SK-N-SH (cell line): ENCODE measurements around the gene RTF2. TPM values are rescaled to one million over a fixed set of nuclear protein-coding genes. Genes with fewer than 3 reads are reported as not detected.

Source experiments
- CTCF ChIA-PET: fragments of 300-600, 350-600 bp; formaldehyde crosslinking; extraction: SDS; loops from one replicate; lab custom pipeline; 2021; lab: Yijun Ruan, JAX
- POLR2A ChIA-PET: fragments of 350-600 bp; sonication (Branson Sonifier 250); formaldehyde crosslinking; extraction: SDS; loops from one replicate; lab custom pipeline; 2020; ENCODE audit warnings: antibody characterized with exemption, inconsistent platforms; lab: Yijun Ruan, JAX
- DNase-seq: peaks from one replicate; pipeline ENCODE4 v3.0.0; 2012
- H2AFZ ChIP-seq: fragments of 200-600 bp; sonication (generic); 2 replicates; pipeline ENCODE4 v1.8.1; 2016; ENCODE audit warnings: antibody characterized with exemption, mild to moderate bottlenecking, low read depth
- H3F3A ChIP-seq: fragments of 200-600 bp; sonication (generic); replicated peaks from 2 replicates; pipeline ENCODE3; 2016; ENCODE audit warnings: antibody characterized with exemption, mild to moderate bottlenecking; ENCODE audit not compliant: insufficient read depth
- H3K27ac ChIP-seq, 2 experiments: fragments of 200-500 bp in 1 of 2; fragments of 200-600 bp in 1 of 2; sonication (Bioruptor generic) in 1 of 2; sonication (generic), shearing (Covaris generic) in 1 of 2; 2 replicates each; pipeline versions ENCODE4 v1.5.1 to v1.6.1; 2014 to 2016; ENCODE audit warnings: low read depth in 2 of 2, inconsistent platforms in 1 of 2, low read length in 1 of 2, mild to moderate bottlenecking in 1 of 2, mixed read lengths in 1 of 2
- H3K27me3 ChIP-seq: fragments of 200-600 bp; sonication (generic), shearing (Covaris generic); 2 replicates; pipeline ENCODE4 v1.6.1; 2016; ENCODE audit warnings: mixed run types; ENCODE audit not compliant: insufficient read depth
- H3K36me3 ChIP-seq, 2 experiments: fragments of 200-500 bp in 1 of 2; fragments of 200-600 bp in 1 of 2; sonication (Bioruptor generic) in 1 of 2; sonication (generic) in 1 of 2; replicated peaks in 1 of 2; 2 replicates each; pipeline versions ENCODE3 to v1.5.1; 2014 to 2016; ENCODE audit warnings: low read length in 1 of 2, mild to moderate bottlenecking in 1 of 2; ENCODE audit not compliant: insufficient read depth in 2 of 2, control insufficient read depth in 1 of 2
- H3K4me1 ChIP-seq, 2 experiments: fragments of 200-500 bp in 1 of 2; fragments of 200-600 bp in 1 of 2; sonication (Bioruptor generic) in 1 of 2; sonication (generic), shearing (Covaris generic) in 1 of 2; 2 replicates each; pipeline versions ENCODE4 v1.5.1 to v1.6.1; 2014 to 2016; ENCODE audit warnings: low read depth in 1 of 2, low read length in 1 of 2, mixed run types in 1 of 2; ENCODE audit not compliant: insufficient read depth in 2 of 2, control insufficient read depth in 1 of 2
- H3K4me2 ChIP-seq: fragments of 200-600 bp; sonication (generic), shearing (Covaris generic); 2 replicates; pipeline ENCODE4 v1.6.1; 2017; ENCODE audit warnings: mixed run types
- H3K4me3 ChIP-seq, 2 experiments: fragments of 200-500 bp in 1 of 2; fragments of 200-600 bp in 1 of 2; sonication (Bioruptor generic) in 1 of 2; sonication (generic), shearing (Covaris generic) in 1 of 2; 2 replicates each; pipeline versions ENCODE4 v1.5.1 to v1.8.1; 2014 to 2016; ENCODE audit warnings: low read depth in 2 of 2, inconsistent platforms in 1 of 2, low read length in 1 of 2, mild to moderate bottlenecking in 1 of 2, mixed read lengths in 1 of 2, moderate library complexity in 1 of 2
- H3K79me2 ChIP-seq: fragments of 200-600 bp; sonication (generic); 2 replicates; pipeline ENCODE4 v1.8.1; 2017; ENCODE audit warnings: mild to moderate bottlenecking; ENCODE audit not compliant: insufficient read depth
- H3K9ac ChIP-seq: fragments of 200-600 bp; sonication (generic); 2 replicates; pipeline ENCODE4 v1.6.1; 2017; ENCODE audit warnings: mixed run types
- H3K9me2 ChIP-seq: fragments of 200-600 bp; sonication (generic); 2 replicates; pipeline ENCODE4 v1.6.1; 2017; ENCODE audit warnings: mixed run types
- H3K9me3 ChIP-seq: fragments of 200-600 bp; sonication (generic); 2 replicates; pipeline ENCODE4 v1.6.1; 2017; ENCODE audit warnings: mixed run types, mild to moderate bottlenecking, moderate library complexity
- H4K20me1 ChIP-seq: fragments of 200-600 bp; sonication (generic); 2 replicates; pipeline ENCODE4 v1.6.1; 2017; ENCODE audit warnings: mild to moderate bottlenecking, mixed run types; ENCODE audit not compliant: insufficient read depth
- ELF1 ChIP-seq: IDR thresholded peaks from 2 replicates; pipeline ENCODE4 v1.4.0; 2012
- EZH2phosphoT487 ChIP-seq: fragments of 200-600 bp; sonication (generic); IDR thresholded peaks from 2 replicates; pipeline ENCODE4 v1.6.1; 2017; ENCODE audit warnings: low read depth, mixed run types, mild to moderate bottlenecking, antibody characterized with exemption, moderate library complexity, borderline replicate concordance
- FOSL2 ChIP-seq: IDR thresholded peaks from 2 replicates; pipeline ENCODE4 v1.4.0; 2012; ENCODE audit warnings: low read depth, mild to moderate bottlenecking, moderate library complexity, borderline replicate concordance
- FOXJ3 ChIP-seq: sonication (generic); formaldehyde crosslinking; IDR thresholded peaks from 2 replicates; pipeline ENCODE4 v1.5.1; 2020; ENCODE audit warnings: mild to moderate bottlenecking, missing genetic modification reagents
- GABPA ChIP-seq: IDR thresholded peaks from 2 replicates; pipeline ENCODE4 v1.4.0; 2012; ENCODE audit warnings: low read depth, mild to moderate bottlenecking
- MEF2A ChIP-seq: IDR thresholded peaks from 2 replicates; pipeline ENCODE4 v1.4.0; 2012; ENCODE audit warnings: low read depth, borderline replicate concordance
- NFIC ChIP-seq: IDR thresholded peaks from 2 replicates; pipeline ENCODE4 v1.4.0; 2012; ENCODE audit warnings: borderline replicate concordance
- RXRA ChIP-seq: IDR thresholded peaks from 2 replicates; pipeline ENCODE4 v1.4.0; 2012; ENCODE audit warnings: low read depth, mild to moderate bottlenecking, borderline replicate concordance
- SIN3A ChIP-seq: IDR thresholded peaks from 2 replicates; pipeline ENCODE4 v1.6.1; 2012; ENCODE audit warnings: low read depth, mild to moderate bottlenecking, low read length, moderate library complexity, borderline replicate concordance
- SMC3 ChIP-seq: IDR thresholded peaks from 2 replicates; pipeline ENCODE4 v1.6.1; 2012; ENCODE audit warnings: low read depth, low read length, improper control_type of control experiment
- TAF1 ChIP-seq: IDR thresholded peaks from 2 replicates; pipeline ENCODE4 v1.6.1; 2012; ENCODE audit warnings: low read depth, mild to moderate bottlenecking, low read length, moderate library complexity, borderline replicate concordance
- TCF12 ChIP-seq: IDR thresholded peaks from 2 replicates; pipeline ENCODE4 v1.4.0; 2012
- TEAD4 ChIP-seq: IDR thresholded peaks from 2 replicates; pipeline ENCODE4 v1.4.0; 2012; ENCODE audit warnings: mild to moderate bottlenecking, borderline replicate concordance; ENCODE audit not compliant: insufficient read depth
- WGBS: methylation state at CpG from one replicate; pipeline ENCODE4 v1.1.6; 2017; ENCODE audit warnings: low lambda C conversion rate; 5-methylcytosine and 5-hydroxymethylcytosine counted together
- polyA plus RNA-seq, 3 experiments: library from polyadenylated mRNA; depleted of rRNA; stranded (reverse); fragments of >200 nt; gene quantifications; 2 replicates each; pipeline ENCODE4 v1.2.3, GENCODE V29; 2012
- TF ChIP-seq, protein P1 (sequence below): IDR thresholded peaks from 2 replicates; pipeline ENCODE4; 2012
- TF ChIP-seq, protein P2 (sequence below): IDR thresholded peaks from 2 replicates; pipeline ENCODE4 v1.4.0; 2012; ENCODE audit warnings: low read depth, borderline replicate concordance
- TF ChIP-seq, protein P3 (sequence below): fragments of 200-600 bp; sonication (generic); IDR thresholded peaks from 2 replicates; pipeline ENCODE4 v1.6.1; 2017; ENCODE audit warnings: antibody characterized with exemption, mild to moderate bottlenecking, moderate library complexity
- TF ChIP-seq, protein P4 (sequence below): fragments of 150-350 bp; IDR thresholded peaks from 2 replicates; pipeline ENCODE4 v1.6.1; 2017; ENCODE audit warnings: antibody characterized with exemption, low read length, low read depth, borderline replicate concordance
- TF ChIP-seq, protein P5 (sequence below): IDR thresholded peaks from 2 replicates; pipeline ENCODE4 v1.4.0; 2012; ENCODE audit warnings: low read depth, borderline replicate concordance

The RTF2 gene
- polyA plus RNA-seq, 1 of the 3 experiments (the other 2 are of a cell fraction) = 78.2 TPM

DNA sequence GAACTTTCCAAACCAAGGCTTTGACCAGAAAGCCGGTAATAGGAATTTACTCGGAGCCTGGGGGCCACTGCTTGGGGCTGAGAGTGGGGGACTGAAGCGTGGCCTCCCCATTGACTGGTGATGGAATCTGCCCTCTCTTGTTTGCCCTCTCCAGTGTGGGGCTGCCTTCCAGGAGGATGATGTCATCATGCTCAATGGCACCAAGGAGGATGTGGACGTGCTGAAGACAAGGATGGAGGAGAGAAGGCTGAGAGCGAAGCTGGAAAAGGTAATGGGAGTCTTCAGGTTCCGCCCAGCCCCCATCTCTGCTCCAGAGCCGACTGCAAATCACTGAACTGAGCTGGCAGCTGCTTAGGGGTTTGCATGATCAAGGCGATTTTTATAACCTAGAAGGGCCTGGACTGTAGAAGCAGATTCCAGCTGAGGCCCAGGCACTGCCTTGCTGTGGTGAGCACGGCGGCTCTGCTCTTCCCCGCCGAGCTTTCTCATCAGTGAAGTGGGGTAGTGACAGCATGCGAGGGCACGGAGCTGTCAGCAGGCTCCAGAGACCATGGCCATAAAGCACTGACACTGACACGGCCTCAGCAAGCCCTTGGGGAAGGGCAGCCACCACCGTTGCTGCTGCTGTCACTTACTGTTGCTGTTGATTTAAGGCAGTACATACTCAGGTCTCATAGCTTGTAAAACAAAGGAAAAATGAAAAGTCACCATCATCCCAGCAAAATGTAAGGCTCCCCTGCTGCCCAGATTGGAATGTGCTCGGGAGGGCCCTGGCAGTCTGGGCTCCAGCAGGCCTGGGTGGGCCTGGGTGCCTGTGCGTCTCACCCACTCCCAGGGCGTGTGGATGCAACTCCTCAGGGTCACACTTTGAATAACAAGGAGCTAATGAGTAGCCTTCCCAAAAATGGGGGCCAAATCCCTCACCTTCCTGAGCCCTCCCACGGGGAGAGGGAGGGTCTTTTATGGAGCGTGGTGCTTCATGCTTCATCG lies 45.0 kb downstream of the RTF2 start:
- Histone ChIP-seq H3K79me2 (no peaks in the 10 kb centered on the region; the same call in 1 of the 2 replicates), H3K36me3 (peaks cover 26 to 39% of the 10 kb centered on the region in 2 experiments)
- TF ChIP-seq, protein P1, sequence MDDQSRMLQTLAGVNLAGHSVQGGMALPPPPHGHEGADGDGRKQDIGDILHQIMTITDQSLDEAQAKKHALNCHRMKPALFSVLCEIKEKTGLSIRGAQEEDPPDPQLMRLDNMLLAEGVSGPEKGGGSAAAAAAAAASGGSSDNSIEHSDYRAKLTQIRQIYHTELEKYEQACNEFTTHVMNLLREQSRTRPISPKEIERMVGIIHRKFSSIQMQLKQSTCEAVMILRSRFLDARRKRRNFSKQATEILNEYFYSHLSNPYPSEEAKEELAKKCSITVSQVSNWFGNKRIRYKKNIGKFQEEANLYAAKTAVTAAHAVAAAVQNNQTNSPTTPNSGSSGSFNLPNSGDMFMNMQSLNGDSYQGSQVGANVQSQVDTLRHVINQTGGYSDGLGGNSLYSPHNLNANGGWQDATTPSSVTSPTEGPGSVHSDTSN = no peak
- TF ChIP-seq RXRA (no peak), EZH2phosphoT487 (no peak), NFIC (no peak), TCF12 (no peak), SMC3 (no peak), SIN3A (no peak), TAF1 (no peak), GABPA (no peak), ELF1 (no peak), MEF2A (no peak), TEAD4 (no peak), FOXJ3 (CRISPR knock-in tag) (no peak), FOSL2 (no peak)
- TF ChIP-seq, protein P2, sequence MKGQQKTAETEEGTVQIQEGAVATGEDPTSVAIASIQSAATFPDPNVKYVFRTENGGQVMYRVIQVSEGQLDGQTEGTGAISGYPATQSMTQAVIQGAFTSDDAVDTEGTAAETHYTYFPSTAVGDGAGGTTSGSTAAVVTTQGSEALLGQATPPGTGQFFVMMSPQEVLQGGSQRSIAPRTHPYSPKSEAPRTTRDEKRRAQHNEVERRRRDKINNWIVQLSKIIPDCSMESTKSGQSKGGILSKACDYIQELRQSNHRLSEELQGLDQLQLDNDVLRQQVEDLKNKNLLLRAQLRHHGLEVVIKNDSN = no peak
- TF ChIP-seq, protein P3, sequence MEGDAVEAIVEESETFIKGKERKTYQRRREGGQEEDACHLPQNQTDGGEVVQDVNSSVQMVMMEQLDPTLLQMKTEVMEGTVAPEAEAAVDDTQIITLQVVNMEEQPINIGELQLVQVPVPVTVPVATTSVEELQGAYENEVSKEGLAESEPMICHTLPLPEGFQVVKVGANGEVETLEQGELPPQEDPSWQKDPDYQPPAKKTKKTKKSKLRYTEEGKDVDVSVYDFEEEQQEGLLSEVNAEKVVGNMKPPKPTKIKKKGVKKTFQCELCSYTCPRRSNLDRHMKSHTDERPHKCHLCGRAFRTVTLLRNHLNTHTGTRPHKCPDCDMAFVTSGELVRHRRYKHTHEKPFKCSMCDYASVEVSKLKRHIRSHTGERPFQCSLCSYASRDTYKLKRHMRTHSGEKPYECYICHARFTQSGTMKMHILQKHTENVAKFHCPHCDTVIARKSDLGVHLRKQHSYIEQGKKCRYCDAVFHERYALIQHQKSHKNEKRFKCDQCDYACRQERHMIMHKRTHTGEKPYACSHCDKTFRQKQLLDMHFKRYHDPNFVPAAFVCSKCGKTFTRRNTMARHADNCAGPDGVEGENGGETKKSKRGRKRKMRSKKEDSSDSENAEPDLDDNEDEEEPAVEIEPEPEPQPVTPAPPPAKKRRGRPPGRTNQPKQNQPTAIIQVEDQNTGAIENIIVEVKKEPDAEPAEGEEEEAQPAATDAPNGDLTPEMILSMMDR = no peak
- TF ChIP-seq, protein P4, sequence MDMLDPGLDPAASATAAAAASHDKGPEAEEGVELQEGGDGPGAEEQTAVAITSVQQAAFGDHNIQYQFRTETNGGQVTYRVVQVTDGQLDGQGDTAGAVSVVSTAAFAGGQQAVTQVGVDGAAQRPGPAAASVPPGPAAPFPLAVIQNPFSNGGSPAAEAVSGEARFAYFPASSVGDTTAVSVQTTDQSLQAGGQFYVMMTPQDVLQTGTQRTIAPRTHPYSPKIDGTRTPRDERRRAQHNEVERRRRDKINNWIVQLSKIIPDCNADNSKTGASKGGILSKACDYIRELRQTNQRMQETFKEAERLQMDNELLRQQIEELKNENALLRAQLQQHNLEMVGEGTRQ = no peak
- TF ChIP-seq, protein P5, sequence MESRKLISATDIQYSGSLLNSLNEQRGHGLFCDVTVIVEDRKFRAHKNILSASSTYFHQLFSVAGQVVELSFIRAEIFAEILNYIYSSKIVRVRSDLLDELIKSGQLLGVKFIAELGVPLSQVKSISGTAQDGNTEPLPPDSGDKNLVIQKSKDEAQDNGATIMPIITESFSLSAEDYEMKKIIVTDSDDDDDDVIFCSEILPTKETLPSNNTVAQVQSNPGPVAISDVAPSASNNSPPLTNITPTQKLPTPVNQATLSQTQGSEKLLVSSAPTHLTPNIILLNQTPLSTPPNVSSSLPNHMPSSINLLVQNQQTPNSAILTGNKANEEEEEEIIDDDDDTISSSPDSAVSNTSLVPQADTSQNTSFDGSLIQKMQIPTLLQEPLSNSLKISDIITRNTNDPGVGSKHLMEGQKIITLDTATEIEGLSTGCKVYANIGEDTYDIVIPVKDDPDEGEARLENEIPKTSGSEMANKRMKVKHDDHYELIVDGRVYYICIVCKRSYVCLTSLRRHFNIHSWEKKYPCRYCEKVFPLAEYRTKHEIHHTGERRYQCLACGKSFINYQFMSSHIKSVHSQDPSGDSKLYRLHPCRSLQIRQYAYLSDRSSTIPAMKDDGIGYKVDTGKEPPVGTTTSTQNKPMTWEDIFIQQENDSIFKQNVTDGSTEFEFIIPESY = no peak
- TF ChIP-seq, all 33 proteins: peak for 0
- Histone ChIP-seq H3K9ac (no peak overlapping the region), H2AFZ (no peak overlapping the region), H3K27me3 (no peaks in the 10 kb centered on the region), H3K4me2 (no peak overlapping the region), H3K9me2 (no peaks in the 10 kb centered on the region), H4K20me1 (no peaks in the 10 kb centered on the region), H3F3A (no peaks in the 10 kb centered on the region), H3K27ac (no peak overlapping the region), H3K4me1 (no peaks in the 10 kb centered on the region), H3K9me3 (no peaks in the 10 kb centered on the region), H3K4me3 (no peak overlapping the region)
- 91% methylated on average over 17 of the region's 22 CpGs for WGBS
- no peak for DNase-seq
- CTCF ChIA-PET = interaction anchor here (1.3 to 1.5 kb wide), 3 partner anchors 8 to 37 kb away, joined by 4 to 5 read pairs (median 4); no protein-coding TSS in a partner anchor
- POLR2A ChIA-PET = no interaction called here
